ENCODE results near the gene ATP8A2.

Gene ATP8A2

DNA sequence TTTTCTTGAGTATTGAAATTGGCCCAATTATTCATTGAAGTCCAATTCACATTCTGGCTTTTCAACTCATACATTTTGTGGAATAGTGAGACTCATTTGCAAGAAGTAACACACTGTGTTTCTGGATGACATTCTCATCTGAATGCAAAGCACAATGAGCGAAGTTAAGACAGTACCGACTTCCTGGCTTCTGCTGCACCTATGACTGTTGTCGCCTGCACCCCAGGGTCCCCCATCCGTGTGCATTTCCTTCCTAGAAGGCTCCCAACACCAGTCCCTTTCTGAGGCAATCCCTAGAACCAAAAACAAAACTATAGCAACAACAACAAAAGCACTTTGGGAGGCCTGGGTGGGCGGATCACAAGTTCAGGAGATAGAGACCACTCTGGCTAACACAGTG is 496.7 kb downstream of the ATP8A2 start:
- no peak for DNase-seq

DNA sequence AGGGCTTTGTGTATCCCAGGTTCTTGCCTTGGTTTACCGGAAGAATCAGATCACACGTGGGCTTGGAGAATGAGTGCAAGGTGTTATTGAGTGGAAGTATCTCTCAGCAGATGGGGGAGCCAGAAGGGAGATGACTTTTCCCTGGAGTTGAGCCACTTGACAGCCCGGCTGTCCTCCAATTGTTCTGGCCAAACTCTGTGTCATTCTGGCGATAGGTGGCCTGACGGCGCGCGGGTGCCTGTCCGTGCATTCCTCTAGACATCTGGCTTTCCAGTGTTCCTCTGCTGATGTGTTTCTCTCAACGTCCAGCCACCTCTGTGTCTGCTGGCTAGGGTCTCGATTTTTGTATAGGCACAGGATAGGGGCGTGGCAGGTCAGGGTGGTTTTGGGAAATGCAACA is 498.2 kb downstream of the ATP8A2 start:
- no peak for DNase-seq

DNA sequence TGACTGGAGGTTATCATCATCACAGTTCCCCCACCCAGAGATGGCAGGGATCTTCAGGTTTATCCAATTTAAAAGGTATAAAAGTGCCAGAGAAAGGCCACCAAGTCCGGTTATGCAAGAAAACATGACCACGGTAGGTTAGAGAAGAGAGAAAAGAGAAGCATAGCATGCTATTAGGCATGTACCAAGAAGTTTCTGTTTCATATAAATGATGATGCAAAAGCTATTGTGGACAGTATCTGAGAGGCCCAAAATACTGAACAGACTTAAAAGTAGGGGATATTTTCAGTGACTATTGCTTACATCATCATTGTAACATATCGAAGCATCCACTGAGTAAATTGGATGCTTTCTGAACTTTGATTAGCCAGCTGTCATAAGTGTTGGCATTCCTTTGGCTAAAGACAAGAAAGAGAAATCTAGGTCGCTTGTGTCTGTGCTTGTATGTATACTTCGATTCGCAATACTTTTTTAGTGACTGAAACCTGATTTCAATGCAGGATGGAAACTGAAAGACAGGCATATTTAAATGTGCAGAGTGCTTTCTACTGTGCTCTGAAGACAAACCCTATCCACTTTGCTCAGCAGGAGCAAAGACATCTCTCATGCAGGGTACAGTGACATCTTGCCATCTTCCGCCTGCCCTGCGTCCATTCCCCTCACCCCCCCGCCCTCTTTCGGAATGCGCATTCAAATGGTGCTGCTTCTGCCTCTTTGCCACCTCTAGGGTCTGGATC is 499.8 kb downstream of the ATP8A2 start:
- no peak for DNase-seq

DNA sequence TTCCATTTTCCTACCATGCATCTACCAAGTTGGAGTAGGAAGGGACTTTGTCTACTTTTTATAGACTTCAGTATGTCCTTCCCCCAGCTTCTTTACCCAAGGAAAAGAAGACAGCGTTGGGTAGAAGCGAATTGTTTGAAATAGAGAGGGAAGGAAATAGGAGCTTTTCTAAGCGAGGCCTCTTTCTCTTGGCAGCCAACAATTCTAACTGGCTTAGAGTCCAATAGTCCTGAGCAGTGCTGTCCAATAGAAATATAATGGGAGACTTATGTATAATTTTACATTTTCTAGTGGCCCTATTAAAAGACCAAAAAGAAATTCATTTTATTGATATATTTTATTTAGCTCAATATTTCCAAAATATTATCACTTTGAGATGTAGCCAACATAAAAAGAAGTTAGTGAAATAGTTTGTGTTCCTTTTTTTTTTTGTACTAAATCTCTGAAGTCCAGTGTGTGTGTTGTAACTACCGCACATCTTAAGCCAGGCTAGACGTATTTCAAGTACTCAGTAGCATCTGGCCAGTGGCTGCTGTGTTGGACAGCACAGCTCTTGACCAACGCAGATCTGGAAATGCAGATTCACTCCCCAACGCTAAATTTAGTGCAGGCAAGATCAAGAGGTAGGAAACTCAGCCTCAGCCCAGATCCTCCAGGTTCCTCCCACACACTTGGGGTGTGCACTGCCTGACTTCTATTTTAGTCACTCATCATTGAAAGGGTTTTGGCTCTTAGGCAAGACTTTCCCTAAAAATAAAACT is 500.9 kb downstream of the ATP8A2 start:
- DNase-seq: no peak

DNA sequence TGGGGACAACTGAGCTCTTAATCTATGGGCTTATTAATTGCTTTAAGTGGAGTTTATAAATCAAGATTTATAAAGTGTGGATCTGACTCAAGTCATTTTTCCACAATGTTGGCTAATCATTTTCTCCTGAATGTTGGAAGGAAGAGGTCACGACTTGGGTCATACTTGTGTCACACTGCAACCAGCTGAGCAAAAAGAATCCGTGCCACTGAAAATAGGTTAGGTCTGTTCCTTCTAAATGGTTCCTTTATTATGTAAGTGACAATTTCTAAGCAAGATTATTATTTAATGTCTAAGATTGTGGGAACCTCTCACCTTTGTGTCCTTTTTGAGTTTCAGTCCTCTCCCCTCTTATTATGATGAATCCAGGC is 501.5 kb downstream of the ATP8A2 start:
- DNase-seq: no peak

DNA sequence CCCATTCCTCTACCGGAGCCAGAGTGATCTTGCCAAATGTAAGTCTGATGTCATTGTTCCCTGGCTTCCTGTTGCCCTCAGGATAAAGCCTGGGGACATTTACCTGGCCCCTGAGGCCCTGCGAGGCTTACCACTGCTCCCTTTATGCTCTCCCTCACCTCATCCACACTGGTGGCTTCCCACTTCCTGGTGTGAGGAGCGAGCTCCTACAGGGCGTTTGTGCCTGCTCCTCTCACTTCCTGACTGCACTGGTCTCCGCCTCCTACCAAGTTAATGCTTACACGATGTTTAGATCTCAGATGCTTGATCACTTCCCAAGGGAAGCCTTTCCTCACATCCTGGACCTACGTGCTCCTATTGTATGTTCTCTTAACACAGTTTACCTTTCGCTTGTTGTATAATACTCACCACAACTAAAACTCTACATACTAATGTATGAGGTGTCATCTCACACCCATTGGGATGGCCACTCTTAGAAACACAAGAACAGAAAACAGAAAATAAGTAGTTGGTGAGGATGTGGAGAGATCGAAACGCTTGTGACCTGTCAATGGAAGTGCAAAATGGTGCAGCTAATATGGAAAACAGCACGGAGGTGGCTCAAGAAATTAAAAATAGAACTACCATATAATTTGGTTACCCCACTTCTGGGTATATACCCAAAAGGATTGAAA is 502.4 kb downstream of the ATP8A2 start:
- no peak for DNase-seq

DNA sequence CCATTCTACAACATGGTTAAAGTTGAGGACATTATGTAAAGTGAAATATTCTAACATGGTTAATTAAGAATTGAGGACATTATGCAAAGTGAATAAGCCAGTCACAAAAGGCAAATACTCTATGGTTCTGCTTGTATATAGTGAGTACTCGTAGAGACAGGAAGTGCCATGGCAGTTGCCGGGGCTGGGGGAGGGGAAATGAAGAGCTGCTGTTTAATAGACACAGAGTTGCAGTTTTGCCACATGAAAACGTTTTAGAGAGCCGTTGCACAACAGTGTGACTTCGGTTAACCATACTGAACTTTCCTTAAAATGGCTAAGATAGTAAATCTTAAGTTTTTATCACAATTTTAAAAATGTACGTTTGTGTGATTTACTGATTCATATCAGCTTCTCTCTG is 503.1 kb downstream of the ATP8A2 start:
- no peak for DNase-seq

DNA sequence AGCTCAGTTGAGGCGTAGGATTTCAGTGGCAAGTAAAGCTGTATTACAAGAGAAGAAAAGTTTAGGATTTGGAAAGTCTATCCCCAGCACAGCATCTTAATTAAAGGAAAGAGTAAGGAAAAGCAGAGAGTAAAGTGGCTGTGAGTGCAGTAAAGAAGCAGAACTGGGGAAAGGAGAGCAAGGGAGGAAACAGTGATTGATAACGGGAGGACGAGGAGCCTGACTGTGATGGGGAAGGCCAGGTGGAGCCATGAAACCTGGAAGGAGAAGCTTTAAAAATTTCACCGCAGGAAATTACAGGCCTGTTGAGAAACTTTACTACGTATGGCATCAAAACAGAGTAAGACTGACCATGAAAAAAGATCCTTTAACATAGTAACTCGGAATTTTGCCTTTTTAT is 504.5 kb downstream of the ATP8A2 start:
- no peak for DNase-seq

DNA sequence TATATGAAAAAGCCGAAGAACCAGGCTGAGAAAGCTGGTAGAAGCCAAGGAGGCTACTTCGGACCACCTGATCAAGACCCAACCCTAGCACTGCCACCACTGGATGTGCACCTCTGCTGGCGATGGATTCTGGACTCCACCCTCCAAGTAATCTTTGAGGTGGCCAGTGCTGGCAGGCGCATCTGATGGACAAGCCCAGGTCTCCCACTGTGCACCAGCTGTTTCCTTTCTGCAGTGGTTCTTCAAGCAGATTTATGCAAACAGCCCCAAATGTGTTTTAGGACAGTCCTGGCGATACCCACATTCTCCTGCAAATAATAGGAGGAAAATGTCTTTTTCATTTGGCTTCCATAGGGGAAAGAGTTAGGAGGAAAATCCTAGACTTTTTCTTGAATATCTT is 507.7 kb downstream of the ATP8A2 start:
- no peak for DNase-seq

DNA sequence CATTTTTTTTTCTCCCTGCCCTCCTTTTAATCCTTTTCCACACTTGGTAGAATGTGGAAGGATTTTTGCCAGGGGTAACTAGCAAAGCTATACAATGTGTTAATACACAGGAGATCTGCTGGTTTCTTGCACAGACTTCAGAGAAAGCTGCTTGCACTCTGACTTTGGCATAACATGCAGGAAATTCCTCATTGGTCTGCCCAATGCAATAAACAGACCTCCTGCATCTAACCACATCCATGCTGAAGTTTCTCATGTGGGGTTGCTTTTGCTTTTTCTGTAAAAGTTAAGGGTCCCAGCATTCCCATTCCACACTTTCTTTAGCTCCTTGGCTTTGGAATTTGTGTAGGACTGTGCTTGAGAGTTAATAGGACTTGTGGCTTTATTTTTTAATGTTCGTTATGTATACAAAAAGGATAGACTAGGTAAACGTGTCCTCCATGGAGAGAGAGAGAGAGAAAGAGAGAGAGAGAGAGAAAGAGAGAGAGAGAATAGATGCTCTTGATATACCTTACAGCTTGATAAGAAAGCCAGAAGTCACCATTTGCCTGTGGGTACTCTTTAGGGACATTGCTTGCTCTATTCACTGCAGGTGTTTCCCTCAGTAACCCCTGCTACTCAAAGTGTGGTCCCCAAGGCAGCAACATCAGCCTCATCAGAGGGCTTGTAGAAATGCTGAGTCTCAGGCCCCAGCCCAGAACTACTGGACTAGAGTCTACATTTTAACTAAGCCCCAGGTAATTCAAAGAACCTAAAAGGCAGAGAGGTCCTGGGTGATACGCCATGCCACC is 509.6 kb downstream of the ATP8A2 start:
- DNase-seq: no peak

DNA sequence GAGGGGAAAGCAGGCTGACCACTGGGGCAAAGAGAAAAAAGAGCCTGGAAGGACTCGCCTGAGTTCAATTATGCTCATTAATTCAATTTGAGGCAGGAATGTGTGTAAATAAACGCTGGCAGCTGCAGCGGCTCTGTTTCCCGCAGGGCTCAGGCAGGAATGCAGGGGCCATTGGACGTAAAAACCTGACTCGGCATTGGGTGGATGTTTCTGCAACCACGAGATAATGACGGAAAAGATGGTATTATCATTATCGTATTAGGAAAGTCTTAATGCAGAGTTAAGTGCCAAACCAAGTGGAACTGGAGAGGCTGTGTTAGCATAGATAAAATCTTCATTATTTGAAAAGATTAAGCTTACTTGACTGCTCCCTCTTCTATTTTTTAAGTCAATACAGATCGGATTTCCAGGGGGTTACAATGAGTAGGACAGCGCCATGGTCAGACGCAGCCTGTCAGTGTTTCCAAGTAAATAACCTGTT is 510.2 kb downstream of the ATP8A2 start:
- DNase-seq: peak; percentile 21

DNA sequence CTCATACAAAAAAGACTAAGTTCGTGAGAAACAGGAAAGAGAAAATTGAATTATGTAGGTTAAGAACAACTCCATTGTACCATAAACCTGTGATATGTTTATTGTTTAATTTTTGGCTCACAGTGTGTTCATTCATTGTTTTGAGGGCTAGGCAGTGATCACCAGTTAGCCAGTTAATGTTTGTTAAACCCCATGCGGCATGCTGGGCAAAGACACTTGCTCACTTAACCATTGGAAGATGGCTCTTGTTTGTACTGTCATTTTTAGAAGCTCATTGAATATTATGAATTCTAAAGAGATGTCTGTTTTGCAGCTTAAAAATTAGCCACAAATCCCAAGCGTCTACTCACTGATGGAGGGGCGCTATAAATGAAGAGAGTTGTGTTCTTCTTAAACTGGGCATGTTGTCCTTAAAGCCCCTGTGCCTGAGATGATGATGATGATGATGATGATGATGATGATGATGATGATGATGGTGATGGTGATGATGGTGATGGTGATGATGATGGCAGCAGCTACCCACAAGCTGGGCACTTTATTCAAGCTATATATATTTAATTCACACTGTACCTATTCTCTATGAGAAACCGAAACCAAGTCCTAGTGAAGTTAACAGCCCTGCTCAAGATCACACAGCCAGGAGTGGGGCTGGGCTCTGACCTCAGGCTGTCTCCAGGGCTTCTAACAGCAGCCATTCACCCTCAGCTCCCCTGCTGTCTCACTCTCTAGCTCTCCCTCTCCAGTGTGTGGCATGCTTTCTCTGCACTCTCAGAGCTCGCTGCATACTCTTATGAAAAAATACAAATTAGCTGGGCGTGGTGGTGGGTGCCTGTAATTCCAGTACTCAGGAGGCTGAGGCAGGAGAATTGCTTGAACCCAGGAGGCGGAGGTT is 510.9 kb downstream of the ATP8A2 start:
- no peak for DNase-seq

DNA sequence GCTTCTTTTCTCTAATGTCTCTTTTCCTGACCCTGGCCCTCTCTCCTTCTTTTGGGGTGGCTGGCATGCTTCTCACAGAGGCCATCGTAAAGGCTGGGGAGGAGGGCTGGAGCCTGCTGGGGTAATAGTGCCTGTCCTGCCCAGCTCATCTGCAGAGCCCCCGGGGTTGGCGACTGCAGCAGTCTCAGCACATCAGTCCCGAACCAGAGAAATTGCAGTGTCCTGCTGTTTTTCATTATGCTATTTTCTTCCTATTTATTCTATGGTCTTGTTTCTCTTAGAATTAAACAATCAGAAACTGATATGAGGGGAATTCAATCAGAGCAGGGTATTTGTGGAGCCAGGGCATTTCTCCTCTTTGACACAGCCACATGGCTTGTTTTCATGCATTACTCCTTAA is 513.6 kb downstream of the ATP8A2 start:
- no peak for DNase-seq

DNA sequence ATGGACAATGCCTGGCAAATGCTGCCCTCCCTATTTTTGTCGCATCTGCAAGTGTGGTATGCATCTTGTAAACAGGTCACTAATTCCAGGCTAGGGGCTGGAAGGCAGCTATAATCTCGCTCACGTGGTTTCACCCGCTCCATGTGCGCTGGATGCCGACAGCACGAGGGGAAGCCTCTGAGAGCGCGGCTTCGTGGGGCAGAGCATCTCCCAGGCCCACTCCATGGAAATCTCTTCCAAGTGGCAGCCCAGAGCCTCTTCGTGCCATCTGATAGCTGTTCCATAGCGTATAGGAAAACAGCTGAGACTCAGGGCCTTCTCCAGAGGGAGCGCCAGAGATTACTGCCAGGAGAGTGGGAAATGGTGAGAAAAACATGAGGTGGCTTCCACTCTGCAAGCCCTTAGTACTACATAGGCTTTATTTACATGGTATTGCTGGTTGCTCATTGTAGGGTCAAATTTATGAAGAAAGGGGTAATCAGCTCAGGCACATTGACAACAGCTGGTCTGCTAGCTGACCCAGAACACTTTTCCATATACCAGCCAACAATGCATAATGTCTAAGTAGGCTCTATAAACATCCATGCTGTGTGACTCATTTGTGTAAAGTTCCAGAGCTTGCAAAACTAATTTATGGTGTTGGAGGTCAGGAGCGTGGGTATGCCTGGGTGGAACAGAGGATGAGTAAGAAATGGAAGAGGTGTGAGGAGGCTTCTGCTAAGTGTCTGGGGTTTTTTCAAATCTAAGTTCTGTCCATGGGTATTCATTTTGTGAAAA is 514.9 kb downstream of the ATP8A2 start:
- no peak for DNase-seq

DNA sequence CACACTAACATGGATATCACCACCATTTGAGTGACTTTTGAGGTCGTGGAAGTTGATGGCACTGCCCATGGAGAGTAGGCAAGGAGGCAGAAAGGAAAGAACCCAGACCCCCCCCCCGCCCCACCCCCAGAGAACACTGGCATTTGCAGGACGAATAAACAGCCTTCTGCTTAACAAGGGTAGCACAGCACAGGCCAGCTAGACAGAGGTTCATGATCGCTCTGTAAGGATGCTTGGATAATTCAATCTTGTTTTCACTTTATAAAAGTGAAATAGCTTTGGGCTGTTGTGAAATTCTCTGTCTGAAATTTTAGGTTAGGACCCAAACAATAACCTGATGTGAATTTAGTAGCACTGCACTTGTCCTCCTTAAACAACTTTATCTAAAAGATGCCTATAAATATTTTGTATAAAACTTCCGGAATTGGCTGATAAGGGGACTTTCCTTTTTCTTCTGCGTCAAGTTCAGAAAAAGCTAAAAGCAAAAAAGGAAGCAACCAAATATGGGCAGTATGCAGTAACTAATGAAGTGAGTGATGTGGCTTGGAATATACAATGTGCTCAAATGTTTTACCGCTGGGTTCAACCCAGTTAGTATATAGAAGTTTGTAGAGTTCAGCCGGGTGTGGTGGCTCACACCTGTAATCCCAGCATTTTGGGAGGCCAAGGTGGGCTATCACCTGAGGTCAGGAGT is 516.3 kb downstream of the ATP8A2 start:
- no peak for DNase-seq

DNA sequence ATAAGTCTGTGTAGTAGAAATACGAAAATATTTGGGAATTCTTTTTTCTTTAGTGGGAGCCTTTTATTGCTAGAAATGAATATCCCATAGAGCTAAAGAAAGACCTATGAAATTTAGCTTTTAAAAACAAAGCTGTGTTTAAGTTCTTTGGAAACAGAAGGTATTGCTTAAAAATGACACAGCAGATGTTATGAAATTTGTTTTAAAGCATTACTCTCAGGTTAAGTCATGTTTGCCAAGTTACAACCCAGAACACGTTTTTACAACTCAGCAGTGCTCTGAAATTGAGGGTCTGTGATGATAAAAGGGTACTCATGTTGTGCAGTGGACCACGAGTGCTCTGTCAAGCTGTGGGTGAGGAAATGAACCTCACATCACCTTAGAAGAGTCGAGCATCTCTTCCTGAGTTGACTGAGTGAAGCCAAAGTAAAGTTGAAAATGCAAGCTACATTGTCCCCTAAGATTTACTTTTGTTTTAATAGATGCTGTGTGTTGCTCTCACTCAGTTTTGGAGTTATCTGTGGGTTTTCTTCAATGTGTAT is 519.0 kb downstream of the ATP8A2 start:
- DNase-seq: no peak

DNA sequence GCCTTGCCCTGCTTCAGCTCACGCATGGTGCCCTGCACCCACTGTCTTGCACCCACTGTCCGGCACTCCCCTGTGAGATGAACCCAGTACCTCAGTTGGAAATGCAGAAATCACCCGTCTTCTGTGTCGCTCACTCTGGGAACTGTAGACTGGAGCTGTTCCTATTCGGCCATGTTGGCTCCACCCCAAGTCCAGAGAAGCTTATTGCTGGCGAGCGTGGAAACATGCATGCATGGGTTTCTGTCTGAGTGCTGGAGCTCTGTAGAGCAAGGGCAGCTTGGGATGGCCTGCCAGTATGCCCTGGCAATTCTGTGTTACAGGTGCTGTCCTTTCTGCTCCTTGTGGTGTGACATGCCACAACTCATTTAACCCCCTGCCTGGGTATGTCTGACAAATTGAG is 527.2 kb downstream of the ATP8A2 start:
- no peak for DNase-seq

DNA sequence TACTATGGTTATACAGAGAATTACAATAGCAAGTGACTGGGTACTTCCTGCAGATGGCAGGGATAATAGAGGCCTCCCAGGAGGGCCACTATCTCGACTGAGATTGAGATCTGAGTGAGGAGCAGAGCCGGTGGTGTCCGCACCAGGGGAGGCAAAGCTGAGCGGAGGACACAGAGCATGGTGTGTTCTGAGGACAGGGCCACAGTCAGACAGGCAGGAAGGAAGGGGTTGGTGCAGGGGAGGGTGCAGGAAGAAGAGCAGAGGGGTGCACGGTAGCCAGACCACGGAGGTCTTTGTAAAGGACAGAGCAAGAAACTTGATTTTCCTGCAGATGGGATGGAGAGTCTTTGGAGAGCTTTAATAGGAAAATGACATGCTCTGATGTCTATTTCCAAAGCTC is 527.7 kb downstream of the ATP8A2 start:
- no peak for DNase-seq

DNA sequence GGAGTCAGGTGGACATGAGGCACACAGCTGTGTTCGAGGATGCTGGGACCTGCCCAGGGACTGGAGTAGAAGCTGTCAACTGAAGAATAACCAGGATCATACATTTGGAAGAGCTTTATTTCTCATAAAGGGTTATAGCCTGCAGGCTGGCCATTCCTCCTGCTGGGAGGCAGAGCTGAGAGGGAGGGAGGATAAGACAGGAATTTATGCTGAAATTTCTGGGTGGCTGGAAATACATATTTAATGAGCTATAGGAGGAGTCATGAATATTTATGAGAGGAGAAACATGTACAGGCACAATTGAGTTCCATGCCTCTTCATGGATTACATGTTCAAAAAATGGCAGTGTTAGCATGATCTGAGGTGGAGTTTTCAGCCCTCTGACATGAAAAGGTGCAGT is 528.2 kb downstream of the ATP8A2 start:
- DNase-seq: no peak
